SU-DHL-6 (cell line): Measurements from ENCODE around the gene RASGRF2.
"Not testable (repeated sequence)": the region's sequence is repeated elsewhere in the genome, so short reads cannot be mapped to it uniquely, and the experiment has no call there.

Source experiments
- CTCF ChIP-seq: fragments of 200-600 bp; sonication (generic); IDR thresholded peaks from one replicate; pipeline ENCODE4 v1.5.1; 2017; ENCODE audit warnings: antibody characterized with exemption, mild to moderate bottlenecking, low read length, moderate library complexity; ENCODE audit not compliant: insufficient read depth, poor library complexity, severe bottlenecking
- EZH2phosphoT487 ChIP-seq: fragments of 200-600 bp; sonication (generic), shearing (Covaris generic); conservative IDR thresholded peaks from 2 replicates; pipeline ENCODE4 v1.6.1; 2018; ENCODE audit warnings: mild to moderate bottlenecking, antibody characterized with exemption, low read length, moderate library complexity, mixed read lengths

GRCh38 chr5:81030236-81031034, 70.3 kb downstream of the RASGRF2 start:
- not testable (repeated sequence) for TF ChIP-seq CTCF, EZH2phosphoT487
